PFSK-1 (cell line): ENCODE results near the gene PHACTR3.

ENCODE experiments used
- FOXP2 ChIP-seq: optimal IDR thresholded peaks from 2 replicates; pipeline ENCODE3; 2011; ENCODE audit warnings: borderline replicate concordance, control low read depth, inconsistent platforms; ENCODE audit not compliant: insufficient read depth; ENCODE audit errors: extremely low read length, extremely low read depth
- POLR2AphosphoS5 ChIP-seq: IDR thresholded peaks from 2 replicates; pipeline ENCODE4 v1.6.1; 2012; ENCODE audit warnings: low read depth, mild to moderate bottlenecking, control low read depth, low read length, moderate library complexity
- SIN3A ChIP-seq: IDR thresholded peaks from 2 replicates; pipeline ENCODE4 v1.6.1; 2012; ENCODE audit warnings: mild to moderate bottlenecking, low read length, moderate library complexity, borderline replicate concordance; ENCODE audit not compliant: insufficient read depth
- TAF1 ChIP-seq: IDR thresholded peaks from 2 replicates; pipeline ENCODE4 v1.6.1; 2012; ENCODE audit warnings: low read length, control low read depth, borderline replicate concordance; ENCODE audit not compliant: insufficient read depth
- TF ChIP-seq, protein P1 (sequence below), 2 experiments: IDR thresholded peaks; 2 replicates each; pipeline versions ENCODE4 v1.6.1 to v1.8.0; 2011 to 2012; ENCODE audit warnings: low read depth in 2 of 2, low read length in 2 of 2, control low read depth in 1 of 2, inconsistent platforms in 1 of 2, mild to moderate bottlenecking in 1 of 2, moderate library complexity in 1 of 2; ENCODE audit not compliant: insufficient read depth in 1 of 2

PHACTR3 gene

DNA sequence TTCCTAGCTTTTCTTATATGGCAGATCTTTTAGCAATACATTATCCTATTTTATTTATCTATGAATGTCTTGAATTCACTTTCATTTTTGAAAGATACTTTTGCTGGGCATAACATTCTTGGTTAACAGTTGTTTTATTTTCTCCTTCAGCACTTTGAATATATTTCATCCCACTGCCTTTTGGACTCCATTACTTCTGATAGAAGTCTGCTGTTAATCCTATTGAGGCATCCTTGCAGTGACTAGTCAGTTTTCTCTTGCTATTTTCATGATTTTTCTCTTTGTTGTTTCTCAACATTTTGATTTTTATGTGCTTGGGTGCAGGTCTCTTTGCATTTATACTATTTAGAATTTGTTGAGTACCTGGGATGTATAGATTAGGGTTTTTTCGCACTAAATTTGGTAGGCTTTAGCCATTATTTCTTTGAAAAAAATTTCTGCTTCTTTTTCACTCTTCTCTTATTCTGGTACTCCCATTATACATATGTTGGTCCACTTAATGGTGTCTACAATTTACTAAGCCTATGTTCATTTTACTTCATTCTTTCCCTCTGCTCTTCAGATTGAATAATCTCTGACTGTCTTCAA is 53.2 kb downstream of the PHACTR3 start:
- TF ChIP-seq SIN3A (no peak), TAF1 (no peak), FOXP2 (no peak), POLR2AphosphoS5 (no peak)
- TF ChIP-seq, protein P1, sequence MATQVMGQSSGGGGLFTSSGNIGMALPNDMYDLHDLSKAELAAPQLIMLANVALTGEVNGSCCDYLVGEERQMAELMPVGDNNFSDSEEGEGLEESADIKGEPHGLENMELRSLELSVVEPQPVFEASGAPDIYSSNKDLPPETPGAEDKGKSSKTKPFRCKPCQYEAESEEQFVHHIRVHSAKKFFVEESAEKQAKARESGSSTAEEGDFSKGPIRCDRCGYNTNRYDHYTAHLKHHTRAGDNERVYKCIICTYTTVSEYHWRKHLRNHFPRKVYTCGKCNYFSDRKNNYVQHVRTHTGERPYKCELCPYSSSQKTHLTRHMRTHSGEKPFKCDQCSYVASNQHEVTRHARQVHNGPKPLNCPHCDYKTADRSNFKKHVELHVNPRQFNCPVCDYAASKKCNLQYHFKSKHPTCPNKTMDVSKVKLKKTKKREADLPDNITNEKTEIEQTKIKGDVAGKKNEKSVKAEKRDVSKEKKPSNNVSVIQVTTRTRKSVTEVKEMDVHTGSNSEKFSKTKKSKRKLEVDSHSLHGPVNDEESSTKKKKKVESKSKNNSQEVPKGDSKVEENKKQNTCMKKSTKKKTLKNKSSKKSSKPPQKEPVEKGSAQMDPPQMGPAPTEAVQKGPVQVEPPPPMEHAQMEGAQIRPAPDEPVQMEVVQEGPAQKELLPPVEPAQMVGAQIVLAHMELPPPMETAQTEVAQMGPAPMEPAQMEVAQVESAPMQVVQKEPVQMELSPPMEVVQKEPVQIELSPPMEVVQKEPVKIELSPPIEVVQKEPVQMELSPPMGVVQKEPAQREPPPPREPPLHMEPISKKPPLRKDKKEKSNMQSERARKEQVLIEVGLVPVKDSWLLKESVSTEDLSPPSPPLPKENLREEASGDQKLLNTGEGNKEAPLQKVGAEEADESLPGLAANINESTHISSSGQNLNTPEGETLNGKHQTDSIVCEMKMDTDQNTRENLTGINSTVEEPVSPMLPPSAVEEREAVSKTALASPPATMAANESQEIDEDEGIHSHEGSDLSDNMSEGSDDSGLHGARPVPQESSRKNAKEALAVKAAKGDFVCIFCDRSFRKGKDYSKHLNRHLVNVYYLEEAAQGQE (IDR thresholded peaks at IDR 0.05; ENCODE audit: insufficient read depth in 1 of 2, low read depth in 2 of 2, low read length in 2 of 2) = no peak

DNA sequence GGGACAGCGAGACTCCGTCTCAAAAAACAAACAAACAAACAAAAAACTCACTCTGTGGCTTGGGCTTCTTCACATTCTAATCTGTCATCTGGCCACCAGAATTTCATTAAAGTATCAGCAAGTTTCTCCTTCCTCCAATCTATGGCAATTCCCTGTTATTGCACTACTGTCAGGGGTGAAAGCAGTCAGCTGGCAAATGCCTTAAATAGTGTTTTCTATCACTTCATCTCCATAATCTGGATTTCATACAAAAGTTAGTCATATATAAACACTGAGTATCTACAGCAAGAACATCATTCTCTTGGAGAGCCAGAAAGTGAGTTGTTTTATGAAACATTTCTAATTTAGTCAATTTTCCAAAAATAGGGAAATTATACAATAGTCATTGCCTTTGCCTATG is 56.1 kb downstream of the PHACTR3 start:
- no peak for TF ChIP-seq TAF1
- no peak for TF ChIP-seq SIN3A
- no peak for TF ChIP-seq FOXP2

DNA sequence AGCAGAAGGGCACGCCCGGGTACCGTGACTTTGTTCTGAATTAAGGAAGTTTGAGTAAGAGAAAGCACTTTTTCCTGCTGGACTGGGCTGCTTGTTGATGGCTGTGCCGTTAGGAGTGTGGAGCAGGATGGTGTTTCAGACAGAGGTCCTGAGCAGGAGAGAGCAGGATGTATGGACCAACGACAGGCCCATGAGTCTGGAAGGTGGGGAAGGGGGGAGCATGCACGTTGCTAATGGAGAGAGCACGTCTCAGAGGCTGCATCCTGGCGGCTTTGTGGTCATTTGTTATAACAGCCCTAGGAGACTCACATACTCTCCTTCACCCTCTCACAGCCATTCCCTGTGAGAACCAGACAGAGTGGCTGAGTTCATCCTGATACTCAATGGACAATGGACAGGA is 56.8 kb downstream of the PHACTR3 start:
- TF ChIP-seq POLR2AphosphoS5 = no peak
- TF ChIP-seq SIN3A = no peak
- TF ChIP-seq FOXP2 = no peak
- TF ChIP-seq, protein P1 (IDR thresholded peaks at IDR 0.05; ENCODE audit: insufficient read depth in 1 of 2, low read depth in 2 of 2, low read length in 2 of 2) = no peak
- TF ChIP-seq TAF1 = no peak

DNA sequence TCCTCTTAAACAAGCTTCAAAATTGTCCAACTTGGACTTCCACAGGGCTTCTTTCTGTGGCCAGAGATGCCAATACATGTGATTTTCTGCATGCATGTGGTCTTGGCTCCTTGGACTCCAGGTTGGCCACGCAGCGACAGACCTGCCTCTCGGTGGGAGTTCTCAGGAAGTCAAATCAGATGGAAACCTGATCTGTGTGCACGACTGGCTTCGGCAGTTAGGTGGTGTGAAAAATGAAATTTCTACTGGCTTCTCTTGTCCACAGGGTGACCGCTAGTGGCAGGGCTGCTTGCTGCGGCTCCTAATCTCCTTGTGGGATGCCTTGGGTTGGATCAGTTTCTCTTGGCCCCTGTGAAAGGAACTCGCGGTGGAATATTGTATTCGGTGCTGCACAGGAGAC is 57.3 kb downstream of the PHACTR3 start:
- TF ChIP-seq TAF1 (no peak), SIN3A (no peak), POLR2AphosphoS5 (no peak), FOXP2 (no peak)
- TF ChIP-seq, protein P1 (IDR thresholded peaks at IDR 0.05; ENCODE audit: insufficient read depth in 1 of 2, low read depth in 2 of 2, low read length in 2 of 2) = no peak

DNA sequence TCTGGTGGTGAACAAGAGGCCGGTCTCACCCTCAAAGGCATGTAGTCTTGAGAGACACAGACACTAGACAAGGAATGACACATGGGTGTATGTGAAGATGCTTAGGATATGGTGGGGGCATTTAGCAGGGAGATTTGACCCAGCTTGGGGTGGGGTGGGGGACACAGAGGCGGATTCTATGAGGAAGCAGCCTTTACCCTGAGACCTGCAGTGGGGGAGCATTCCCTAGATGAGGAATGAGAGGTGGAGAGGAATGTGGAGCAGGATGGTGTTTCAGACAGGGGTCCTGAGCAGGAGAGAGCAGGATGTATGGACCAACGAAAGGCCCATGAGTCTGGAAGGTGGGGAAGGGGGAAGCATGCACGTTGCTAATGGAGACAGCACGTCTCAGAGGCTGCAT is 57.8 kb downstream of the PHACTR3 start:
- TF ChIP-seq SIN3A (no peak), TAF1 (no peak), POLR2AphosphoS5 (no peak), FOXP2 (no peak)
- TF ChIP-seq, protein P1 (IDR thresholded peaks at IDR 0.05; ENCODE audit: insufficient read depth in 1 of 2, low read depth in 2 of 2, low read length in 2 of 2) = no peak
